BE2C (cell line): ENCODE measurements around the gene CHRNA5.

Experiments
- DNase-seq: peaks from one replicate; pipeline ENCODE4 v3.0.0-alpha.2; 2020
- H3K27me3 ChIP-seq: fragments of 250-450 bp; sonication (Bioruptor Pico); 2 replicates; pipeline ENCODE4 v1.5.1; 2020; ENCODE audit warnings: mild to moderate bottlenecking
- H3K36me3 ChIP-seq: fragments of 250-450 bp; sonication (Bioruptor Pico); 2 replicates; pipeline ENCODE4 v1.5.1; 2020; ENCODE audit warnings: mild to moderate bottlenecking
- H3K4me1 ChIP-seq: fragments of 250-450 bp; sonication (Bioruptor Pico); 2 replicates; pipeline ENCODE4 v1.5.1; 2020
- H3K4me3 ChIP-seq: 2 replicates; pipeline ENCODE4 v1.5.1; 2011; ENCODE audit warnings: low read depth, low read length
- H3K9me3 ChIP-seq: fragments of 250-450 bp; sonication (Bioruptor Pico); 2 replicates; pipeline ENCODE4 v1.5.1; 2020
- TF ChIP-seq, protein P1 (sequence below): IDR thresholded peaks from 2 replicates; pipeline ENCODE4 v1.5.1; 2012; ENCODE audit warnings: mild to moderate bottlenecking, low read depth, low read length

The CHRNA5 gene

DNA sequence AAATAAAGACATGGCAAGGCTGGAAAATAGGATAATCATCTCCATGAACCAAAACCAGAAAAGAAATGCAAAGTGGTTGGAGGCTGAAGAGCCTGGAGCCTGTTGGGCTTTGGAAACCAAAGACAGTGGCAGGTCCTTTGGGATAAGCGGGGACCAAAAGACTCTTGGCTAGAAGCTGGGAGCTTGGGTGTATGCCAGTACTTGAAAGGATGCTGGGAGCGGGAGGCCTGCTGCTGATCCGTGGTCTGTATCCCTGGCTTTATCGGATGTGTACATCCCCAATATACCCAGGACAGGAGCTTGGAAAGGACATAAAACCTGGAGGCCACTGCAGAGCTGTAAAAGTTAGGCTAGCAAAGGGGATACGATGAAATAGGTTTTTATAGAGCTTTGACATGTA lies 77.0 kb downstream of the CHRNA5 start:
- no peaks in the 10 kb centered on the region for H3K9me3 ChIP-seq
- H3K4me1 ChIP-seq: peaks cover 26% of the 10 kb centered on the region
- peak; percentile 85 for DNase-seq
- H3K4me3 ChIP-seq: peak overlapping the region; percentile 88
- H3K36me3 ChIP-seq: no peaks in the 10 kb centered on the region; the same call in 1 of the 2 replicates
- no peaks in the 10 kb centered on the region for H3K27me3 ChIP-seq
- TF ChIP-seq, protein P1, sequence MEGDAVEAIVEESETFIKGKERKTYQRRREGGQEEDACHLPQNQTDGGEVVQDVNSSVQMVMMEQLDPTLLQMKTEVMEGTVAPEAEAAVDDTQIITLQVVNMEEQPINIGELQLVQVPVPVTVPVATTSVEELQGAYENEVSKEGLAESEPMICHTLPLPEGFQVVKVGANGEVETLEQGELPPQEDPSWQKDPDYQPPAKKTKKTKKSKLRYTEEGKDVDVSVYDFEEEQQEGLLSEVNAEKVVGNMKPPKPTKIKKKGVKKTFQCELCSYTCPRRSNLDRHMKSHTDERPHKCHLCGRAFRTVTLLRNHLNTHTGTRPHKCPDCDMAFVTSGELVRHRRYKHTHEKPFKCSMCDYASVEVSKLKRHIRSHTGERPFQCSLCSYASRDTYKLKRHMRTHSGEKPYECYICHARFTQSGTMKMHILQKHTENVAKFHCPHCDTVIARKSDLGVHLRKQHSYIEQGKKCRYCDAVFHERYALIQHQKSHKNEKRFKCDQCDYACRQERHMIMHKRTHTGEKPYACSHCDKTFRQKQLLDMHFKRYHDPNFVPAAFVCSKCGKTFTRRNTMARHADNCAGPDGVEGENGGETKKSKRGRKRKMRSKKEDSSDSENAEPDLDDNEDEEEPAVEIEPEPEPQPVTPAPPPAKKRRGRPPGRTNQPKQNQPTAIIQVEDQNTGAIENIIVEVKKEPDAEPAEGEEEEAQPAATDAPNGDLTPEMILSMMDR: no peak
